IPS DF 6.9 (cell line): ENCODE results near the gene MYH16.
A peak's percentile ranks its signal among the peaks of the same experiment; 100 is the strongest.
"Not testable (repeated sequence)": the region's sequence is repeated elsewhere in the genome, so short reads cannot be mapped to it uniquely, and the experiment has no call there.

Source experiments
- DNase-seq: peaks from one replicate; pipeline ENCODE4 v3.0.0-alpha.2; 2013; ENCODE audit warnings: low read depth, low spot score
- H3K27ac ChIP-seq: one replicate; pipeline ENCODE4 v1.5.1; 2013; ENCODE audit warnings: low read length, control low read depth
- H3K27me3 ChIP-seq: 2 replicates; pipeline ENCODE4 v1.6.1; 2013; ENCODE audit warnings: mild to moderate bottlenecking, low read length; ENCODE audit not compliant: control insufficient read depth, insufficient read depth
- H3K36me3 ChIP-seq: 2 replicates; pipeline ENCODE4 v1.6.1; 2013; ENCODE audit warnings: low read length; ENCODE audit not compliant: control insufficient read depth, insufficient read depth
- H3K4me1 ChIP-seq: 2 replicates; pipeline ENCODE4 v1.6.1; 2013; ENCODE audit warnings: low read length; ENCODE audit not compliant: control insufficient read depth, insufficient read depth
- H3K4me3 ChIP-seq: 2 replicates; pipeline ENCODE4 v1.5.1; 2013; ENCODE audit warnings: mild to moderate bottlenecking, low read length
- H3K9me3 ChIP-seq: 2 replicates; pipeline ENCODE4 v1.6.1; 2013; ENCODE audit warnings: low read length, inconsistent platforms; ENCODE audit not compliant: control insufficient read depth, insufficient read depth
- WGBS: extraction: QIAGEN DNeasy Blood & Tissue Kit; methylation state at CpG from one replicate; pipeline ENCODE4 v1.1.7; 2013; ENCODE audit warnings: mixed read lengths, missing lambda C conversion rate; ENCODE audit not compliant: insufficient read length, insufficient coverage; 5-methylcytosine and 5-hydroxymethylcytosine counted together

MYH16 gene

DNA sequence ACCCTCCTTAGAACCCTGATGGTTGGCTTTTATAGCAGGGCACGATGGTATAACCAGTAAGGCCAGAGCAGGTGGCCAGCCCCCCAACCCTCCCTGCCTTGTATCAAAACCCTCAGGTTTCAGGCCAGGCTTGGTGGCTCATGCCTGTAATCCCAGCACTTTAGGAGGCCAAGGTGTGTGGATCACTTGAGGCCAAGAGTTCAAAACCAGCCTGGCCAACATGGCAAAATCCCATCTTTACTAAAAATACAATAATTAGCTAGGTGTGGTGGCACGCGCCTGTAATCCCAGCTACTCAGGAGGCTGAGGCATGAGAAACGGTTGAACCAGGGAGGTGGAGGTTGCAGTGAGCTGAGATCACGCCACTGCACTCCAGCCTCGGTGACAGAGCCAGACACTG is 50.0 kb downstream of the MYH16 start:
- H3K27me3 ChIP-seq, result not testable (repeated sequence)

DNA sequence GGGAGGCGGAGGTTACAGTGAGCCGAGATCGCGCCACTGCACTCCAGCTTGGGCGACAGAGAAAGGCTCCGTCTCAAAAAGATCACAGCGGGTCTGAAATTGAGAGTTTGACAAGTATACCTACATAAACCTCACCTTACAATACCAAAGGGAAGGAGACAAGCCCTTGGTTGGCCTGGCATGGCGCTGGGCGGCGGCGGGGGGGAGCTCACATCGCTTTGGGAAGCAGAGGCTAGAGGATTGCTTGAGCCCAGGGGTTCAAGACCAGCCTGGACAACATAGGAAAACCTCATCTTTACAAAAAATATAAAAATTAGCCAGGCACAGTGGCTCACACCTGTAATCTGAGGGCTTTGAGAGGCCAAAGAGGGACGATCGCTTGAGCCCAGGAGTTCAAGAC is 51.9 kb downstream of the MYH16 start:
- DNase-seq, result no peak
- Histone ChIP-seq H3K36me3 (no peaks in the 10 kb centered on the region), H3K27ac (no peak overlapping the region), H3K27me3 (no peaks in the 10 kb centered on the region), H3K4me3 (no peak overlapping the region), H3K4me1 (peaks cover 1% of the 10 kb centered on the region; the same call in 1 of the 2 replicates), H3K9me3 (no peaks in the 10 kb centered on the region)
- no CpG with 5 or more reads among the region's 14 CpGs for WGBS

More for the DNA sequence above, 50.0 kb downstream of the MYH16 start:
- not testable (repeated sequence) for DNase-seq, H3K36me3 ChIP-seq, H3K27ac ChIP-seq, H3K4me3 ChIP-seq, H3K4me1 ChIP-seq, H3K9me3 ChIP-seq
- no CpG with 5 or more reads among the region's 6 CpGs for WGBS

DNA sequence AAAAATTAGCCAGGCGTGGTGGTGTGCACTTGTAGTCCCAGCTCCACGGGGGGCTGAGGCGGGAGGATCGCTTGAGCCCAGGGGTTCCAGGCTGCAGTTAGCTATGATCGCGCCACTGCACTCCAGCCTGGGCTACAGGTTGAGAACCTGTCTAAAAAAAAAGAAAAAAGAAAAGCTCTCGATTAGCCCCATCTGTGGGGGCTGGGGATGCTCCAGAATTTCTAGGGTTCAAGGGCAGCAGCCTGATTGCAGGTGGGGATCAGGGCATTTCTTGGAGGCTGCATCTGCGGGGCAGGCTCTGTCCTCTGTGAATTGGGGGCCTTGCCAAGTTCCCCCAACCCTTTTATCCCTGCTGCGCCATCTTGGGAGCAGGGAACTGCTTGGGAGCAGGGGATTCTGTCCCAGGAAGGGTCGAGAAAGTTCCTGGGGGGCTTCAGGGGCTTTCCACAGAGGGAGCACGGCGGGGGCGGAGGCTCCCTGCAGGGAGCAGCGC is 52.4 kb downstream of the MYH16 start:
- Histone ChIP-seq H3K4me1 (peaks cover 1% of the 10 kb centered on the region; the same call in 1 of the 2 replicates), H3K4me3 (peak overlapping the region; percentile 83; the same call in 1 of the 2 replicates), H3K27me3 (no peaks in the 10 kb centered on the region), H3K9me3 (no peaks in the 10 kb centered on the region), H3K27ac (no peak overlapping the region), H3K36me3 (no peaks in the 10 kb centered on the region)
- WGBS, result no CpG with 5 or more reads among the region's 14 CpGs
- no peak for DNase-seq

DNA sequence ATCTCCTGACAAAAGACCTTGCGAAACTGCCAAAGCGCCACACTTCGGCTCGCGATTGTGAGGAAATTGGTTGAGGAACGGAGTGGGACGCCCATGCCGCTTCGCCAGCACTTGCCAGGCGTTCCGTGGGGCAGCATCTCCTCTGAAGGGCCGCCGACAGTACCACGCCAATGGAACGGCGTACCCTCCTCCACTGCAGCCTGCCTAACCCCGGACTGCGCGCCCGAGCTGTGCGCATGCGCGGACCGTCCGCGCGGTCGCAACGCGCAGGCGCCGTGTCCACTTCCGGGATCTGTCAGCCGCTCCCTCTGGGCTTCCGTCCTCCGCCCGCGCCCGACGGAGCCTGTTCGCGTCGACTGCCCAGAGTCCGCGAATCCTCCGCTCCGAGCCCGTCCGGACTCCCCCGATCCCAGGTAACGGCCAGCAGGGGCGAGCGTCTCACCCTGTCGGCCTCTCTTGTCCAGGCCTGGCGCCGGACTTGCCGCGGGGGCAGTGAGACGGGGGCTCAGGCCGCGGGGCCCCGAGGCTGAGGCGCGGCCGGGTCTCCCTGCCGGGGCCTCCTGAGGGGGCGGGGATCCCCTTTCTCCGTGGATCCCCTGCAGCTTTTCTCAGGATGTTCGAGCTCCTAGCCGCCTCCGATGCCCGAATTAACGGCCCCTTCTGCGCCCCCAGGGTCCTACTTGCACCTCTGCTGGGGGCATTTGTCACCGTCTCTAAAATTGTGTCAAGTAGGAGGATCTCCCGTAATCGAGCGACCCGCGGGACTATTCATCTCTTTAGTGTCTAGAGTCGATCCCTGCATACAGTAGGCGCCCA is 53.2 kb downstream of the MYH16 start, which contains the start of gene ARPC1A:
TSS of gene ARPC1A (plus strand) at position 307 of the 816 bp plus-strand sequence. CDS start 7,456 bp downstream, outside the sequence.
- no peaks in the 10 kb centered on the region; the same call in 1 of the 2 replicates for H3K4me1 ChIP-seq
- H3K4me3 ChIP-seq, result peak within 1 kb of the TSS; percentile 83
- H3K9me3 ChIP-seq, result no peaks in the 10 kb centered on the region
- H3K36me3 ChIP-seq, result no peaks in the 10 kb centered on the region
- H3K27me3 ChIP-seq, result no peaks in the 10 kb centered on the region
- peak; percentile 87 for DNase-seq
- no peak within 1 kb of the TSS for H3K27ac ChIP-seq
- no CpG with 5 or more reads among the region's 82 CpGs for WGBS

DNA sequence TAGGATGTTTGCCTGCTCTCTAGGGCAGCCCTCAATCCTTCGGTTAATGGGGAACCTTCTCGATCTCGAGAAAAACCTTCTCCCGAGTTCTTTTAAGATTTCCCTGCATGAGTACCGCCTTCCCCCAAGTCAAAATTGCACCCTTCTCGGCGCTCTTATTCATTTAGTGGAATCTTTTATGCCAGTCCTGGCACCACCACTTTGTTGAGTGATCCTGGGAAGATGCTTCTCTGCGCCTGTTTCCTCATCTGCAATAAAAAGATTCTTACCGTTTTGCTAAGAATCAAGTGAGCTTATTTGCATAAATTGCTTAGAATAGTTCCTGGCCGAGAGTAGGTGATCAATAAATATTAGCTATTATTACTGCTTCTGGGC is 53.8 kb downstream of the MYH16 start:
- no peaks in the 10 kb centered on the region for H3K27me3 ChIP-seq
- H3K36me3 ChIP-seq, result no peaks in the 10 kb centered on the region
- no peak overlapping the region for H3K27ac ChIP-seq
- H3K4me1 ChIP-seq, result no peaks in the 10 kb centered on the region
- no peak for DNase-seq
- no CpG with 5 or more reads among the region's 10 CpGs for WGBS
- H3K9me3 ChIP-seq, result no peaks in the 10 kb centered on the region
- peak overlapping the region; percentile 83 for H3K4me3 ChIP-seq

DNA sequence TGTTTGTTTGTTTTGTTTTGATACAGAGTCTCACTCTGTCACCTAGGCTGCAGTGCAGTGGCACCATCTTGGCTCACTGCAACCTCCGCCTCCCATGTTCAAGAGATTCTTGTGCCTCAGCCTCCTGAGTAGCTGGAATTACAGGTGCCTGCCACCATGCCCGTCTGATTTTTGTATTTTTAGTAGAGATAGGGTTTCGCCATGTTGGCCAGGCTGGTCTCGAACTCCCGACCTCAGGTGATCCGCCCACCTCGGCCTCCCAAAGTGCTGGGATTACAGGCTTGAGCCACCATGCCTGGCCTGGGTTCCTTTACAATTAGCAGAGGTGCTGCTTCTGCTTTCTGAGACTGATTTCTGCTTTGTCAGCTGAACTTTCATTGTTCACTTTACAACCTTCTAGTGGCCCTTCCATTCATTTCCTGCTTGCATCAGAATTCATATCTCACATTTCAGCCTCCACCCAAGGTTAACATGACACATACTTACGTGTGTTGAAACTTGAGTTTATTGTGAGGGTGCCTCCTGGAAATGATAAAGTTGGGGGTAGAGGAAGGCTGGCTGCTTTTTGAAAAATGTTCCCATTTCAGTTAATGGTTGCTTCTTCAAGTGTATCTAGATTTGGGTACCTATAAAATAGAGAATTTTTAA is 57.8 kb downstream of the MYH16 start:
- H3K36me3 ChIP-seq, DNase-seq, H3K27ac ChIP-seq, H3K27me3 ChIP-seq, H3K4me3 ChIP-seq, H3K9me3 ChIP-seq, H3K4me1 ChIP-seq: not testable (repeated sequence)
- WGBS, result no CpG with 5 or more reads among the region's 8 CpGs

DNA sequence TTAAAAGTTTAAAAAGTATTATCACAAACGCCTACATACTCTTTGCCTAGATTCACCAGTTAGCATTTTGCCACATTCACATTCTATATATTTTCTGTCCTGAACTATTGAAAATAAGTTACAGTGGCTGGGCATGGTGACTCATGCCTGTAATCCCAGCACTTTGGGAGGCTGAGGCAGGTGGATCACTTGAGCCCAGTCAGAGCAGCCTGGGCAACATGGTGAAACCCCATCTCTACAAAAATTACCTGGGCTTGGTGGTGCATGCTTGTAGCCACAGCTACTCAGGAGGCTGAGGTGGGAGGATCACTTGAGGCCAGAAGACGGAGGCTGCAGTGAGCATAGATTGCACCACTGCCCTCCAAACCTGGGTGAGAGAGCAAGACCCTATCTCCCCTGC is 58.4 kb downstream of the MYH16 start:
- Histone ChIP-seq H3K4me3 (no peak overlapping the region), H3K27me3 (no peaks in the 10 kb centered on the region), H3K27ac (no peak overlapping the region), H3K36me3 (no peaks in the 10 kb centered on the region), H3K4me1 (no peaks in the 10 kb centered on the region), H3K9me3 (no peaks in the 10 kb centered on the region)
- WGBS, result no CpG with 5 or more reads among the region's 2 CpGs
- no peak for DNase-seq

DNA sequence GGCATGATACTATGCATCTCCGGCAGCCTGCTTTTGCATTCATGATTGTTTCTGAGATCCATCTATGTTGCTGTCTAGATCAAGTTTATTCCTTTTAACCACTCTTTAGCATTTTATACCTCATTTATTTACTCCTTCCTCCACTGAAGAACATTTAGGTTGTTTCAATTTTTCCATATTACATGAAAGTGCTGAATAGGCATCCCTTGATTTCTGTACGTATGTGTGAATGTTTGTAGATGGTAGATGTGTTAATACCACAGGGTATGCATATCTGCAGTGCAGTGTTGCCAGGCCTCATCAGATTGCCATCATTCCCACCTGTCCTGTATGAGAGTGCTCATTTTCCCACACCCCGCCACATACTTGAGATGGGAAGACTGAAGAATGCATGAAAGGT is 67.0 kb downstream of the MYH16 start:
- no peak overlapping the region for H3K4me3 ChIP-seq
- peaks cover 2% of the 10 kb centered on the region; the same call in 1 of the 2 replicates for H3K36me3 ChIP-seq
- no peak for DNase-seq
- no peak overlapping the region for H3K27ac ChIP-seq
- H3K4me1 ChIP-seq, result no peaks in the 10 kb centered on the region
- H3K27me3 ChIP-seq, result no peaks in the 10 kb centered on the region
- WGBS, result no CpG with 5 or more reads among the region's 3 CpGs
- H3K9me3 ChIP-seq, result no peaks in the 10 kb centered on the region

DNA sequence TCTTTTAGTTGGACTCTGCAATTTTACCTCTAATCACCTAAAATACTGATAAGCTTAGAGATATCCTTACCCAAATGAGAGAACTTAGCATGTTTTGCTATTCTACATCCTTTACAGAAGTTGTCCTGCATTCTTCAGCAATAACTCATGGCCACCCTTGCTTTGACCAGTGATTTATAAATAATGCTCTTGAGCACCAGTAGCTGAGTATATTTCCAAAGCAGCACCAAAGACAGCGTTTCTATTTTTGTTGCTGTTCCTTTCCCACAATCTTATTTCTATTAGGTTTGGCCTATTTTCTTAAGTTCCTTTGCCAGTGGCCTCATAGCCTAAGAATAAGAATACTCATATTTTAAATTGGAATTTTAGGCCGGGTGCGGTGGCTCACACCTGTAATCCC is 68.0 kb downstream of the MYH16 start:
- Histone ChIP-seq H3K4me1 (no peaks in the 10 kb centered on the region), H3K36me3 (peaks cover 2% of the 10 kb centered on the region; the same call in 1 of the 2 replicates), H3K27ac (no peak overlapping the region), H3K27me3 (no peaks in the 10 kb centered on the region), H3K9me3 (no peaks in the 10 kb centered on the region), H3K4me3 (no peak overlapping the region)
- DNase-seq, result no peak
- no CpG with 5 or more reads among the region's 3 CpGs for WGBS

DNA sequence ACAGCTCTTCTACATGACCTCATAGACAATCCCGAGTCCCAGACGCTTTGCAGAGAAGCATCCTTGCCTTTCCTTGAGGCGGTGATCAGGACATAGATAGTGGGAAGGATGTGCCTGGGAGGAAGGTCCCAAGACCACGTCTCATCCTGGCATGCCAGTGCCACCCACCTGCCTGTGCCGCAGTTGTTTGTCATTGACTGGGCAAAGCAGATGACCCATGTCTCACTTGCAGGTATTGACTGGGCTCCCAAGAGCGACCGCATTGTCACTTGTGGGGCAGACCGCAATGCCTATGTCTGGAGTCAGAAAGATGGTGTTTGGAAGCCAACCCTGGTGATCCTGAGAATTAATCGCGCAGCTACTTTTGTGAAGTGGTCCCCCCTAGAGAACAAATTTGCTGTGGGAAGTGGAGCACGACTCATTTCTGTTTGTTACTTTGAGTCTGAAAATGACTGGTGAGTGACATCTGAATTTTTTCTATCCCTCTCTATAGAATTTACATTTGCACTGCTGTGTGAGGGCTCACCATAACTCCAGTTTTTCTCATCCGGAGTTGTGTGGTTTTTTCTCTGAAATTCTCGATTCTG is 71.5 kb downstream of the MYH16 start:
- DNase-seq, result no peak
- Histone ChIP-seq H3K27me3 (no peaks in the 10 kb centered on the region), H3K9me3 (no peaks in the 10 kb centered on the region), H3K4me1 (no peaks in the 10 kb centered on the region), H3K27ac (no peak overlapping the region), H3K36me3 (peaks cover 3% of the 10 kb centered on the region; the same call in 1 of the 2 replicates), H3K4me3 (no peak overlapping the region)
- no CpG with 5 or more reads among the region's 13 CpGs for WGBS
